ENCODE measurements around the gene ILKAP.

The ILKAP gene

GRCh38 chr2:238165288-238165921 is 38.1 kb downstream of the ILKAP start:
- H3K79me2 ChIP-seq (ENCODE audit: insufficient read depth, low read length), result no peaks in the 10 kb centered on the region
- H3K4me2 ChIP-seq (ENCODE audit: insufficient read depth, low read length), result no peak overlapping the region
- H3K36me3 ChIP-seq (ENCODE audit: insufficient read depth, low read length), result peaks cover 25% of the 10 kb centered on the region
- no peaks in the 10 kb centered on the region for H3K9me3 ChIP-seq (ENCODE audit: insufficient read depth, low read length, severe bottlenecking)
- DNase-seq, result no peak
- H3K4me3 ChIP-seq (ENCODE audit: low read depth in 1 of 2, low read length in 2 of 2), result no peak overlapping the region
- H3K27ac ChIP-seq (ENCODE audit: low read length), result no peak overlapping the region
- TF ChIP-seq CTCF (IDR thresholded peaks at IDR 0.05; ENCODE audit: borderline replicate concordance, extremely low read depth, low read length, poor library complexity, severe bottlenecking) (no peak), EZH2 (IDR thresholded peaks at IDR 0.05; ENCODE audit: borderline replicate concordance, low read depth, low read length, severe bottlenecking) (no peak)
- no peak for ATAC-seq (ENCODE audit: insufficient read depth, low read depth)
- no peaks in the 10 kb centered on the region for H3K4me1 ChIP-seq (ENCODE audit: insufficient read depth, low read length)
- no peaks in the 10 kb centered on the region for H3K27me3 ChIP-seq (ENCODE audit: insufficient read depth, low read length, poor library complexity)
- H4K20me1 ChIP-seq (ENCODE audit: insufficient read depth, low read length), result peaks cover 13% of the 10 kb centered on the region
- no peak overlapping the region for H3K9ac ChIP-seq (ENCODE audit: low read depth, low read length)
- no peak overlapping the region for H2AFZ ChIP-seq (ENCODE audit: low read depth, low read length)

- H3K4me3 ChIP-seq (ENCODE audit: low read depth in 1 of 2, low read length in 2 of 2), result no peak overlapping the region
- peaks cover 11% of the 10 kb centered on the region; the same call in 1 of the 2 replicates for H4K20me1 ChIP-seq (ENCODE audit: insufficient read depth, low read length)
- H3K79me2 ChIP-seq (ENCODE audit: insufficient read depth, low read length), result no peaks in the 10 kb centered on the region
- H3K9me3 ChIP-seq (ENCODE audit: insufficient read depth, low read length, severe bottlenecking), result no peaks in the 10 kb centered on the region
- no peak for TF ChIP-seq EZH2 (IDR thresholded peaks at IDR 0.05; ENCODE audit: borderline replicate concordance, low read depth, low read length, severe bottlenecking)
- TF ChIP-seq CTCF (IDR thresholded peaks at IDR 0.05; ENCODE audit: borderline replicate concordance, extremely low read depth, low read length, poor library complexity, severe bottlenecking), result no peak
- ATAC-seq (ENCODE audit: insufficient read depth, low read depth), result no peak
- no peaks in the 10 kb centered on the region for H3K4me1 ChIP-seq (ENCODE audit: insufficient read depth, low read length)
- no peak for DNase-seq
- no peak overlapping the region for H3K4me2 ChIP-seq (ENCODE audit: insufficient read depth, low read length)
- no peaks in the 10 kb centered on the region for H3K27me3 ChIP-seq (ENCODE audit: insufficient read depth, low read length, poor library complexity)
- no peak overlapping the region for H3K27ac ChIP-seq (ENCODE audit: low read length)
- no peak overlapping the region for H3K9ac ChIP-seq (ENCODE audit: low read depth, low read length)
- H3K36me3 ChIP-seq (ENCODE audit: insufficient read depth, low read length), result peaks cover 20% of the 10 kb centered on the region
- no peak overlapping the region for H2AFZ ChIP-seq (ENCODE audit: low read depth, low read length)
Observed at GRCh38 chr2:238164906-238165287, 38.6 kb downstream of the ILKAP start.

- Histone ChIP-seq H3K9me3 (ENCODE audit: insufficient read depth, low read length, severe bottlenecking) (no peaks in the 10 kb centered on the region), H3K27ac (ENCODE audit: low read length) (no peak overlapping the region), H4K20me1 (ENCODE audit: insufficient read depth, low read length) (peaks cover 8% of the 10 kb centered on the region; the same call in 1 of the 2 replicates), H3K36me3 (ENCODE audit: insufficient read depth, low read length) (peaks cover 7% of the 10 kb centered on the region; the same call in 1 of the 2 replicates), H2AFZ (ENCODE audit: low read depth, low read length) (no peak overlapping the region), H3K4me3 (ENCODE audit: low read depth in 1 of 2, low read length in 2 of 2) (no peak overlapping the region), H3K4me1 (ENCODE audit: insufficient read depth, low read length) (no peaks in the 10 kb centered on the region), H3K79me2 (ENCODE audit: insufficient read depth, low read length) (no peaks in the 10 kb centered on the region), H3K9ac (ENCODE audit: low read depth, low read length) (no peak overlapping the region), H3K27me3 (ENCODE audit: insufficient read depth, low read length, poor library complexity) (no peaks in the 10 kb centered on the region), H3K4me2 (ENCODE audit: insufficient read depth, low read length) (no peak overlapping the region)
- ATAC-seq (ENCODE audit: insufficient read depth, low read depth), result no peak
- no peak for DNase-seq
- TF ChIP-seq CTCF (IDR thresholded peaks at IDR 0.05; ENCODE audit: borderline replicate concordance, extremely low read depth, low read length, poor library complexity, severe bottlenecking) (no peak), EZH2 (IDR thresholded peaks at IDR 0.05; ENCODE audit: borderline replicate concordance, low read depth, low read length, severe bottlenecking) (no peak)
Observed at GRCh38 chr2:238163481-238164198, 39.9 kb downstream of the ILKAP start.

Measured in DND-41 (cell line).